Stimulated activated CD8-positive, alpha-beta memory T cell treated with anti-CD3 and anti-CD28 coated beads, Interleukin-15, amount 100 ng/mL, for 48 hours (primary cell): ENCODE measurements around the gene UBE2C.
"Not testable (repeated sequence)": the region's sequence is repeated elsewhere in the genome, so short reads cannot be mapped to it uniquely, and the experiment has no call there.

Source experiments
- DNase-seq, 2 donors: peaks; one replicate each; pipeline ENCODE4 v3.0.0-alpha.2; 2020; ENCODE audit warnings: low read depth in 2 of 2

Gene UBE2C

GRCh38 chr20:45812157-45813005, at the start of gene UBE2C:
Gene UBE2C, plus strand, starts transcription at chr20:45812644. Its CDS starts 52 bp downstream, at chr20:45812696.
- peak; percentile 93 to 95 for DNase-seq

GRCh38 chr20:45764618-45765282, 47.7 kb upstream of the UBE2C start:
- not testable (repeated sequence) for DNase-seq

GRCh38 chr20:45765307-45765875, 47.1 kb upstream of the UBE2C start:
- DNase-seq = no peak

DNA sequence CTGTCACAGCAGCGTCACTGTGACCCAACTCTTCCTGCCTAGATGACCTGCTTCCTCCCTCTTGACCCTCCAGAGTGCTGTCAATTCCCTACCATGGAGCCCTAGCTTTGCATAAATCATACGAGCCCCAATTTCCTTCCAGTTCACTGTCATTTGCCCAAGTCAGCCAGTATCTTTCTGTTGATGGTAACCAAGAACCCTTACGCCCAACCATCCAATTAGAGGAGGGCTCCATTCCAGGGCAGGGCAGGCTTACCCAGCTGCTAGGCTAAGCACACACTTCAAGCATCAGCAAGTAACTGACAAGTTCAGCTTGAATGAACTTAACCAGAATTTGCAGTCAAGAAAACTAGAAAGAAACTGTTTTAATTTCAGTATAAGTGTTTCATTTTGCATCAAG, 46.5 kb upstream of the UBE2C start:
- no peak for DNase-seq

DNA sequence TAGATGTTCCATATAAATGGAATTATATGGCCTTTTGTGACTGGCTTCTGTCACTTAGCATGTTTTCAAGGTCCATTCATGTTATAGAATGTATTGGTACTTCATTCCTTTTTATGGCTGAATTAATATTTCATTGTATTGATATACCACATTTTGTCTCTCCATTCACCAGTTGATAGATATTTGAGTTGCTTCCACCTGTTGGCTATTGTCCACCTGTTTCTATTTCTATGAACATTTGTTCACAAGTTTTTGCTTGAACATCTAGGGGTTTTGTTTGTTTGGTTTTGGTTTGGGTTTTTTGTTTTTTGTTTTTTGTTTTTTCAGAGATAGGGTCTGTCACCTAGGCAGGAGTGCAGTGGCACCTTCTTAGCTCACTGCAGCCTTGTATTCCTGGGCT, 44.0 kb upstream of the UBE2C start:
- no peak for DNase-seq

DNA sequence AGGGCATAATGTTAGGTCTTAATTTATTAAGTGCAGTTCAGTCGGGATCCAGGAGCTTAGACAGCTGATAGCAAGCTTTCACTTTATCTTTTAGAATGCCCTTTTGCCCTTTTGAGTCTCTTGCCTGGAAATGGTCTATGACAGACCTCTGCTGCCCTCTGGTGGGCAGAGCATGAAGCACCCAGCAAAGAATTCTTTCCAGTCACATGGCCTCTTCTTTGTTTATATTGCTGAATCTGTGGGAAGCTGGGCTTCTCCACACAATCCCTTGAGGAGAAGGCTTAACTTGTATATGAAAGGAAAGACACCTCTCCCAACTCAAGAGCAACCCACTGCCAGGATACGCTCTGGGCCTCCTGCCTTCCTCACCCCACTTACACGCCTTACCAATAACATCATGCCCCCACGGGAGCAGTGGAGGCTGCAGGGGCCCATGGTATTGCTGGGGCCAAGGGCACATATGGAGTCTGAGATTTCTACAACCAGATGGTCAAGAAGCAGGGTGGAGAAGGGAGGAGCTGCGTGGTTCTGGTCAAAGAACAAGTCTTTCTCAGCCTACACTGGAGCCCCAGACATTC, 41.2 kb upstream of the UBE2C start:
- peak; percentile 54 to 56 for DNase-seq

- DNase-seq = no peak
Observed at GRCh38 chr20:45772693-45773092, 39.8 kb upstream of the UBE2C start.

DNA sequence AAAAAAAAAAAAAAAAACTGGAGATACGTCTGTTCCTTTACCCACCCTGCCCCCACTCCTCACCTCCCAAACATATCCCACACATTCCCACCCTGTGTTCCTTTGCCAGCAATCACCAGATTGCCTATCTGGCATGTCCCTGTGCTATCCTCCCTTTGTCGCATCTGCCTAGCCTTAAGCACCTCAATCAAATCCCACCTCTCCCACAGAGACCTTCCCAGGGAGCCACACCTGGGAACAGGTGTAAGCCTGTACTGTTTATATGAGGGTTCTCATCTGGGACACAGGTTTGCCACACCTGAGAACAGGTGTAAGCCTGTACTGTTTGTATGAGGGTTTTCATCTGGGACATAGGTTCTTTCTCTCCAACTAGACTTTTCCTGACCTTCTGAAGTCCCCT, 37.5 kb upstream of the UBE2C start:
- DNase-seq = no peak

- DNase-seq = no peak
Observed at GRCh38 chr20:45775411-45775810, 37.0 kb upstream of the UBE2C start.

DNA sequence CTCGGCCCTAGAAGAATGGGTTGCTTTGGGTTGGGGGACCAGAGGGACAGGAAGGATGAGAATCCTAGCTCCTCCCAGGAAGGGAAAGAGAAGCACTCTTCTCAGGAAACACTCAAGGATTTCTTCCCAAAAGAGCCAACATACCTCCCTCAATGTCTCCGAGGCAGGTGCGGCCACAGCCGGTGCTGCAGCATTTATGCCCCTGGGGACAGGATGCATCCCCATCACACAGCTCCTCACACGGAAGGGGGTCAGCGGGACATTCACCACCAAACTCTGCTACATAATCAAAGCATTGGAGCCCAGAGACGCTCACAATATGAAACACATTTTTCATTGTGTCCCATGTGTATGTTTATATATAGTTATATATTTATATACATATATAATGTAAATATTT, 35.5 kb upstream of the UBE2C start:
- DNase-seq = no peak

DNA sequence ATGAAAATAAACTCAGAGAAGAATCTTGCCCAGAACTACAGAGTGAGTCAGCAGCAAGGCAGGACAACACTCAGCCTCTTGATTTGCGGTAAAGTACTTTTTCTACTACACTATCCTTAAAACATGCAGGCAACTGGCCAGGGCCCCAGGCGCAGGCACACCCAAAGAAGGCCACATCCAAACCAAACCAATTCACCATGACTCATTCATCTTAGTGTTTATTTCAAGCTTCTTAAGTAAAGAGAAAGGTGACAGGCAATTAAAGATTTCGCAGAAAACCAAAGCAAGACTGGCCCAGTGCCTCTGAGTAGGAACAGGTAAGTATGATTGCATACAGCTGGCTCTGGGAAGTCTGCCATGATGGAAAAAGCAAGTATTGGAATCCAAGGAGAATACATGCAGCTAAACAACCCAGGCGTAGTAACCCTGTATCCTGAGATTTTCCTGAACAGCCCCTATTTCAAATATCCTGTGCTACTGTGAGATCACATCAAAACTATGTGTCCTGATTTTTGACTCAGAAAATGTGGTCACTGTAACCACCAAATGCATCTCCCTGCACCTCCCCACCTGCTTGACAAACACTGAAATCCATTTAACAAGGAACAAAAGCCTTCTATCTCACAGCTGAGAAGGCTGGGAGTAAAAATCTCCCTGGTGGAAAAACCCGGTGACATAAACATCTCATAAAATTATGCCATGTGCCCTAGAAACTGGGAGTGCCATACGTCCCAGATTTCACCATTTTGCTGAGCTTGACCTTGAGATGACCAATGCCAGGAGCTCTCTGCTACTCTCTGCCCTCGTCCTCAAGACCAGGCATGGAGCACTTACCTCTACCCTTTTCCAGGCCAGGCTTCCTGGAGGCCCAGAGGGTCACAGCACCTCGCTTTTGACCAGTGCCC, 33.2 kb upstream of the UBE2C start:
- DNase-seq = no peak

GRCh38 chr20:45780159-45780558, 32.3 kb upstream of the UBE2C start:
- no peak for DNase-seq

DNA sequence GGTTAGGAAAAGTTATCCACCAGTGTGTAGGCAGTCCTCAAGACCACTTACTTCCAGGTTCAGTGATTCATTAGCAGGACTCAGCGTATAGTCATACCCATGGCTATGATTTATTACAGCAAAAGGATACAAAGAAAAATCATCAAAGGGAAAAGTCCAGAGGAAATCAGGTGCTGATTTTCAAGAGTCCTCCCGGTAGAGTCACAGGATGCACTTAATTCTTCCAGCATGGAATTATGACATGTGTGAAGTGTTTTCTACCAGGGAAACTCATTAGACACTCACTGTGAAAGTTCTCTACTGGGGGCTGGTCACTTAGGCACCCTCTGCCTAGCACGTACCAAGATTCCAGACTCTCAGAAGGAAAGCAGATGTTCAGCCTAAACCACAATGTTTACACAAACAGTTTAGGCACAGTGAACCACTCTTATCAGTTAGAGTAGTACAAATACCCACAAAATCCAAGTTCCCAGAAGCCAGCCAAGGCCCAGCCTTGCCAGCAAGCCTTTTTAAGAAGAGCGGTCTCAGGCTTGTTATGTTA, 31.0 kb upstream of the UBE2C start:
- no peak for DNase-seq

DNA sequence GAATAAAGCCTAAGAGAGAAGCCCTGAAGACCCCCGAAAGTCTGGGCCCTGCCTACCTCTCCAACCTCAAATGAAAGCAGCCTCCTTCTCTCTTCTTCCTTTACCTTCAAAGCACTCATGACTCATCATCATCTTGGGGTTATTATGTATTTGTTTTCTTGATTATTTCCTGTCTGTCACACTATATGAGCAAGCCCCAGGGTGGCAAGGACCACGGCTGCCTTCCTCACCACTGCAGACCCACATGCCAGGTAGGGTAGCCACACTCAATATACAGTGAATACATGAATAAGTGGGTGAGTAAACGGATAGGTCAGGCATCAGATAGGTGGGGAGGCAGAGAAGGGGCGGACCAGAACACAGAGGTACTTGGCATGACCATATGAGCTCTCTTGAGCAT, 29.6 kb upstream of the UBE2C start:
- DNase-seq = no peak

DNA sequence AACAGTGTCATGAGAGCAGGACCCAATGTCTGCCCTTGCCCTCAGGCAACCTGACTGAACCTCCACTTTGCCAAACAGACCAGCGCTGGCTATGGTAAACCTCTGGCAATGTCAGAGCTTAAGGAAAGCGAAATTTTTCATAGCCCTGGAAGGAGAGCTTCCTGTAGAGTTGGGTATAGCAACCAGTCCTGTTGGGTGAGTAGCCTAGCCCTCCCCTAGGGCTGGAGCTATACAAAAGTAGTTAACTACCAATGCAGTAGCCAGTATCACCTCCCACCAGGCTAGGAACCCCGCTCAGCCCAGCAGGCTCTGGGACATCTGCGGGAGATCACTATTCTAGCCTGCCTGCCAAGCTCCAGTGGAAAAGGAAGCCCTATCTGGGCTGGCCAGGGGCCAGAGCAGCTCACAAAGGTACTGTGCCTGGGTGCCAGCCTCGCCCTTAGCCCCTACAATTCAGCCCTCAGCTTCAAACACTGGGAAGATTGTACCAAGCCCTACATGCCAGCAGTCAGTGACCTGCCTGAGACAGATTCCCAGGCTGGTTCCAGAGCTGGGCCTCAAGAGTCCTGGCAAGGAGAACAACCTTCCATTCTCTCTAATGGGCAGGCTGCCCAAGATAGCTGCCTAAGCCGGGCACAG, 28.7 kb upstream of the UBE2C start:
- DNase-seq = no peak

DNA sequence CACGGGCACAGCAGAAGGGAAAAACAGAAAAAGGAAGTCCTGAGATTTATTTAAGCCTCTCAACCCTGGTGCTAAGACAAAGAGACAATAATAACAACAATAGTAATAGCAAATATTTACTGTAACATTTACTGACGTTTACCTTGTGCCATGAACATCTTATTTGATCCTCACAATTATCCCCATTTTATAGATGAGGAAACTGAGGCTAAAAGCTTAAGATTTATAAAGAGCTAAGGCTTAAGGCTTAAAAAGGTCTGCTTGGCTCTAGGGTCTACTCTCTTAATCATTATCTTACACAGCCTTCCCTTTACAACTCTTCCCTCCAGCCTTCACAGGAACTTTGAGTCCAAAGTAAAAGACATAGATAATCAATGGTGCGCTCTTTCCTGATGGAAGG, 24.1 kb upstream of the UBE2C start:
- DNase-seq = no peak

GRCh38 chr20:45792317-45793118, 19.9 kb upstream of the UBE2C start:
- no peak for DNase-seq

DNA sequence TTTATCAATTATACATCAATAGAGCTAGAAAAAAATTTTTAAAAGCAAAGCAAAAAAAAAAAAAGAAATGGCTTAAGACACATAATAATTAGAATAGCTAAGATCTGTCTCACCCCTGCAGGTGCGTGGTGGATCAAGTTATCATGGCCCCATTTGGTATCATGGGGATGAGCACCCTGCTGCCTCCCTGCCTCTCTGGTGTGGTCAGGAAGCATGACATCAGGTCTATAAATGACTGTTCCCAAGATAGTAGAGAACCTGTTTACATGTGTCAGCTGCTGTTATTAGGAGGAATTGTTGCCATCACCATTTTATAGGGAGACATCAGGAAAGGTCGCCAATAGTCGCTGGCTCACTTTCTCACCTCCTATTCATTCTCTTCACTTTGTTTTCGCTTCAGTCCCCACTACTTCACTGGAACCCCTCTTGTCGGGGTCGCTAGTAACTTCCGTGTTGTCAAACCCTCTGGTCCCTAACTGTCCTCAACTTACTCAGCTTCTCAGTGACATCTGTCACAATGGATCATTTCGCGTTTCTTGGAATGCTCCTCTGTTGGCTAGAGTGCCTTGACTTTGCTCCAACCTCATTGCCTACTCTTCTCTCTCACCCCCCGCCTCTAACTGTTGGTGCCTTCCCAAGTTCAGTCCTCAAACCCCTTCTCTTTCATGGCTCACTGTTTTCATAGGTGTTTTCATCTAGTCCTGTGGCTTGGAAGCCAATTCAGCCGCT, 15.9 kb upstream of the UBE2C start:
- no peak for DNase-seq

GRCh38 chr20:45797510-45797909, 14.9 kb upstream of the UBE2C start:
- DNase-seq = not testable (repeated sequence)
